Upper lobe of right lung (tissue), 1 donor: ENCODE results near the gene KHDC4. TPM values are rescaled to one million over a fixed set of nuclear protein-coding genes. Genes with fewer than 3 reads are reported as not detected.
A peak's percentile ranks its signal among the peaks of the same experiment; 100 is the strongest.

ENCODE experiments used
- ATAC-seq: fragments of 200-7000 bp; cut with Tn5 transposase; one replicate; pipeline ENCODE4 v1.9.1; 2020; ENCODE audit warnings: mild to moderate bottlenecking, moderate library complexity
- DNase-seq: peaks from one replicate; pipeline ENCODE4 v3.0.0-alpha.2; 2020
- H3K27ac ChIP-seq: fragments of 200-600 bp; one replicate; pipeline ENCODE4 v1.8.0; 2022
- H3K27me3 ChIP-seq: fragments of 200-600 bp; one replicate; pipeline ENCODE4 v1.8.0; 2022; ENCODE audit warnings: mild to moderate bottlenecking
- H3K36me3 ChIP-seq: fragments of 200-600 bp; one replicate; pipeline ENCODE4 v1.8.0; 2022
- H3K4me1 ChIP-seq: fragments of 200-600 bp; one replicate; pipeline ENCODE4 v1.8.0; 2022
- H3K4me3 ChIP-seq: fragments of 200-600 bp; one replicate; pipeline ENCODE4 v1.8.0; 2022; ENCODE audit warnings: mild to moderate bottlenecking
- H3K9me3 ChIP-seq: fragments of 200-600 bp; one replicate; pipeline ENCODE4 v1.8.0; 2022
- intact Hi-C: fragments of 100-400 bp; cut with DNase I; formaldehyde crosslinking; loops from one replicate; pipeline ENCODE4 v1.11.0; 2022
- total RNA-seq: library from RNA; stranded (reverse); fragmentation: NEBNext Ultra II Directional; extraction: Animal tissue kit (Norgen Biotek cat#: 25700); gene quantifications from one replicate; pipeline ENCODE4 v1.2.1, GENCODE V29; 2021
- TF ChIP-seq, protein P1 (sequence below): fragments of 200-600 bp; IDR thresholded peaks from one replicate; pipeline ENCODE4 v1.8.0; 2022; ENCODE audit warnings: antibody characterized with exemption
- donor health status: DM: no; HTN: yes; CAD: no; lungs with severe emphysema.

The KHDC4 gene
- total RNA-seq, 1 donor from 2014 or later: 40.1 TPM

DNA sequence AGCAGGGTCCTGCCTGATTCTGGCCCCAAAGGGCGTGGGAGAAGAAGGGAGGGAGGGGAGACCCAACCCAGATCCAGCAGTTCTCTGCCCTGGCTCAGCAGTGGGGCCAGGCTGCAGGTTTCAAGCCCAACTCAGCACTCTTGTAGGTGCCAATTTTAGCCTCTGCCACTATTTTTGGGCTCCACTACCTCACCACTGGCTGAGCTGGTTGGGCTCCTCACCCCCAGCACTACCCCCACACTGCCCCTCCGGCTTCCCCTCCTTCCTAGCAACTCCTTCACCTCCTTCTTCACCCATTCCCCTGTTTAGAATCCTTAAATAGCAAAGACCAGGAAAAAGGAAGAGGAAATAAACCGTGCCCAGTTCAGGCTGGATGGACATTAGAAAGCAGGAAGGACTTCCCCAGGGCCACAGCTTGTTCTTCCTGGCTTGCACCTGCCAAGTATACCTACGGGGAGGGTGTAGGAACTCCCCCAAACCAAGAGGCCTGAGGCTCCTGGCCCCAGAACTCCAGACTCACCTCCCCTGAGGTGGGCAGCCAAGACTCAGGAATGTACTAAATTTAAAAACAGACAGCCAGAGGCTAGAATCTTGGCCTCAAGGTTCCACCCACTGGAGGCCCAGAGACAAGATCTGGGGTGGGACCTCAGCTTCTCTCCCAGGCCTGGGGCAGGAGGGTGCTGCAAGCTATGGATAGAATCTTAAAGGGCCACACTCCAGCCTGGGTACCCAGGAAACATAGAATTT lies 45.6 kb upstream of the KHDC4 start:
- peak overlapping the region; percentile 93 for H3K27ac ChIP-seq
- no peaks in the 10 kb centered on the region for H3K9me3 ChIP-seq
- intact Hi-C loops: no loop called here
- no peaks in the 10 kb centered on the region for H3K36me3 ChIP-seq
- peaks cover 70% of the 10 kb centered on the region for H3K4me1 ChIP-seq
- H3K4me3 ChIP-seq: peak overlapping the region; percentile 91
- DNase-seq (no peak), ATAC-seq (no peak)
- TF ChIP-seq, protein P1, sequence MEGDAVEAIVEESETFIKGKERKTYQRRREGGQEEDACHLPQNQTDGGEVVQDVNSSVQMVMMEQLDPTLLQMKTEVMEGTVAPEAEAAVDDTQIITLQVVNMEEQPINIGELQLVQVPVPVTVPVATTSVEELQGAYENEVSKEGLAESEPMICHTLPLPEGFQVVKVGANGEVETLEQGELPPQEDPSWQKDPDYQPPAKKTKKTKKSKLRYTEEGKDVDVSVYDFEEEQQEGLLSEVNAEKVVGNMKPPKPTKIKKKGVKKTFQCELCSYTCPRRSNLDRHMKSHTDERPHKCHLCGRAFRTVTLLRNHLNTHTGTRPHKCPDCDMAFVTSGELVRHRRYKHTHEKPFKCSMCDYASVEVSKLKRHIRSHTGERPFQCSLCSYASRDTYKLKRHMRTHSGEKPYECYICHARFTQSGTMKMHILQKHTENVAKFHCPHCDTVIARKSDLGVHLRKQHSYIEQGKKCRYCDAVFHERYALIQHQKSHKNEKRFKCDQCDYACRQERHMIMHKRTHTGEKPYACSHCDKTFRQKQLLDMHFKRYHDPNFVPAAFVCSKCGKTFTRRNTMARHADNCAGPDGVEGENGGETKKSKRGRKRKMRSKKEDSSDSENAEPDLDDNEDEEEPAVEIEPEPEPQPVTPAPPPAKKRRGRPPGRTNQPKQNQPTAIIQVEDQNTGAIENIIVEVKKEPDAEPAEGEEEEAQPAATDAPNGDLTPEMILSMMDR: no peak
- no peaks in the 10 kb centered on the region for H3K27me3 ChIP-seq

DNA sequence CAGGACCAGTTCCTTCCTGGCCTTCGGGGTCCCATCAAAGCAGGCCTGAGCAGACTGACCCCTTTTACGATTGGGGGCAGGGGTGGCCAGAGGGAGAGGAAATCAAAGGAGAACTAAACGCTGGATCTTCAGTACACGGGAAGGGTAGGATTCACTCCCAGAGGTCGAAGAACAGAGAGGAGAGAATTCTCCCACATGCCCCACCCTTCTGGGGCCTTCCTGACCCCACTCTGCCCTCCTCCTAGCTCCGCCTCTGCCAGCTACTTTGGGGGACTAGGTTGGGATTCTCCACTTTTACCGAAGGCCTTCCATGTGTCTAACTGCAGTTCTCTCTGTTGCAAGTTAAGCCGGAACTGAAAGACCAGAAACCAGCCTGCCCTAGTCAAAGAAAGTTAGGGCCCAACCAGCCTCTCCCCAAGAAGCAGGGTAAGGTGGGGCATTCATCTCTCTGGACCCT lies 44.8 kb upstream of the KHDC4 start:
- Histone ChIP-seq H3K27ac (peak overlapping the region; percentile 93), H3K4me3 (peak overlapping the region; percentile 91), H3K9me3 (no peaks in the 10 kb centered on the region), H3K36me3 (peaks cover 2% of the 10 kb centered on the region), H3K4me1 (peaks cover 78% of the 10 kb centered on the region), H3K27me3 (no peaks in the 10 kb centered on the region)
- intact Hi-C loops: no loop called here
- ATAC-seq (peak; percentile 5), DNase-seq (no peak)
- TF ChIP-seq, protein P1: no peak

DNA sequence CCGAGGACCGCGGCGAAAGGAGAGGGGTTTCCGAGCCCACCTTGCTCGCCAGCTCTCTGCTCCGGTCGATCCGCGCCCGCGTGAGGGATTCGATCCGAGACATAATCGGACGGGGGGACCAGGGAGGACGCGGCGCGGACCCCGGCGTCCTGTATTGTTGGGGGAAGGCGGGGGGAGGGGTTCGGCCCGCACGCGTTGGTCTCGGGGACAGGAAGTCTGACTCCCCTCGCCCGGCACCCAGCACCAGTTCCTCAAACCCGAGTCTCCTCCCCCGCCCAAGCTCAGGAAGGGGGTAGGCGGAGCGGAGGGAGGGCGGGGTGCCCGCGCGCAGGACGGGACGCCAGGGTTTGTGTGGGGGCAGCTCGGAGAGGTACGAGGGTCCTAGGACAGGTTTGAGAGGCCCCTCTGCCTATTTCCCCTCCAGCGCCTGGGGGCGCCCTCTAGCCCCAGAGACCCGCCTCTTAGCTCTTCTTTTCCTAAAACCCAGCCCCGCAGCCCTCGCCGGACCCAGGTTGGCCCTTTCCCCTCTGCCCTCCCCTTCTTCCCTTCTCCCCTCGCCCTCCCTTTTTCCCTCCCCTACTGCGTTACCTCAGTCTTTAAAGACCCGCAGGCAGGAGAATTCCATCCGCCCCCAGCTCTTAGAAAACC lies 44.2 kb upstream of the KHDC4 start, which contains the start of gene ARHGEF2:
ARHGEF2 (minus strand) TSS at position 223 of the 648 bp plus-strand sequence; CDS start at position 103, 120 bp downstream.
- H3K27me3 ChIP-seq: no peaks in the 10 kb centered on the region
- ATAC-seq (peak; percentile 80), DNase-seq (peak; percentile 92)
- peaks cover 6% of the 10 kb centered on the region for H3K36me3 ChIP-seq
- TF ChIP-seq, protein P1: peak; percentile 28
- no peaks in the 10 kb centered on the region for H3K9me3 ChIP-seq
- peak within 1 kb of the TSS; percentile 93 for H3K27ac ChIP-seq
- peak within 1 kb of the TSS; percentile 91 for H3K4me3 ChIP-seq
- peaks cover 78% of the 10 kb centered on the region for H3K4me1 ChIP-seq
- intact Hi-C loops: no loop called here

DNA sequence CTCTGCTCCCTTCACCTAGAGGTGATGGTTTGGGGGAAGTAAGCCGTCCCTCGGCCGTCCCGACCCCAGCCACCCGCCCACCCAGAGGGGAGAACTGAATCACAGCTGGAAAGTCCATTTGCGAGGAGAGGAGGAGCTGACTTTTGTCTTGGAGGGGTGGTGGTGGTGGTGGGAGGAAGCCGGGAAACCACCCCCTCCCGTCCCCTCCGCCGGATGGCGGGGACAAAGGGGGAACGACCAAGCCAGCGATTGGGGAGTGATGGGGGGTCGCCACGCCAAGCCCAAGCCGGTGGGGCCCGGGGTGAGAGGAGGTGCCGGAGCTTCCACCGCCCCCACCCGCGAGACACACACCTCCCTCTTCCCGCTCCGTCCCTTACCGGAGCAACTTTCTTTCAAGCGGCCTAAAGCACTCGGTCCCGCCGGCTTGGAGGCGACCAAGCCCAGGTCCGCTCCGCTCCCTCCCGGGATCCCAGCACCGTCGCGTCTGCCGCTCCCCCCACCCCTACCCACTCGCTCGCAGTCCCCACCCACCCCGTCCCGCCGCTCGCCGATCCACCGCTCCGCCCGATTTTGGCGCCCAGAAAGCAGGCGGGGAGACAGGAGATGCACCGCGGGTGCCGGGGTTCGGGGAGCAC lies 43.6 kb upstream of the KHDC4 start:
- Histone ChIP-seq H3K27me3 (no peaks in the 10 kb centered on the region), H3K4me1 (peaks cover 78% of the 10 kb centered on the region), H3K36me3 (peaks cover 10% of the 10 kb centered on the region), H3K9me3 (no peaks in the 10 kb centered on the region), H3K4me3 (peak overlapping the region; percentile 91), H3K27ac (peak overlapping the region; percentile 93)
- ATAC-seq: peak; percentile 49
- intact Hi-C loops: no loop called here
- DNase-seq: peak; percentile 78
- TF ChIP-seq, protein P1: no peak

DNA sequence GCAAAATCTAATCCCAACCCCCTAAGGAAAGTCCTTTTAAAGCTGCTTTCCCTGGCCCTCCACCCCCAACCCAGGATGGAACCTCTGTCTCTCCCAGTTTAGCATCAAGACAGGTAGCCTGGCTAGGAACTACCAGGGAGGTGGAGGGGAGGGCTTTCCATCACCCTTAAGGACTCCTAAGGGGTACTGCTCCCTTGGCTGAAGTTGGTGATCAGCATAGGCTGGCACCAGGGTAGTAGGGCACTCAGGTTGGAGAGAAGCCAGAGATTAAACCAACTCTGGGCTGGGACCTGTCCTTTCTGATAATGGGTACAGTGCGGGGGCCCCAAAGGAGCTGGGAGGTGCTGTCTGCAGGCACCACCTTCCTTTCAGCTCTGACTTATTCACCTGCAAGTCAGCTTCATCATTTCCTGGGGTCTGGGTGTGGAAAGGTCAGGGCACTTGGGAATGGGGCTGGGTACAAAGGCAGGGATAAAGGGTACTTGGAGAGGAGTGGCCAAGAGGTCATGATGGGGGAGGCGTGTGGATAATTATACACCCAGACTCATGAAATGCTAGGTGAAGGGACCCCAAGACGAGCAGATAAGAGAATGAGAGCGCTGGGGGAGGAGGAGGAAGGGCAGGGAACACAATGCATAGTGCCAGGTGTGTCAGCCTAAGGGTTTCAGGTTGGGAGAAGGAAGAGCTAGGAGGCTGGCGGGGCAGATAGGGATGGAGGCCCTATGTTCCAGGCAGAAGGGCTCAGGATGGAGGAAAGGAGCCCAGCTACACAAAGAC lies 42.9 kb upstream of the KHDC4 start:
- Histone ChIP-seq H3K36me3 (peaks cover 17% of the 10 kb centered on the region), H3K9me3 (no peaks in the 10 kb centered on the region), H3K27ac (peak overlapping the region; percentile 93), H3K27me3 (no peaks in the 10 kb centered on the region), H3K4me3 (peak overlapping the region; percentile 91), H3K4me1 (peaks cover 80% of the 10 kb centered on the region)
- TF ChIP-seq, protein P1: no peak
- DNase-seq: no peak
- intact Hi-C loops: no loop called here
- ATAC-seq: no peak
